Measurements from ENCODE around the gene PTGDS. TPM values are rescaled to one million over a fixed set of nuclear protein-coding genes. Genes with fewer than 3 reads are reported as not detected.

PTGDS gene
- total RNA-seq, 1 donor from 2014 or later = 111 TPM

DNA sequence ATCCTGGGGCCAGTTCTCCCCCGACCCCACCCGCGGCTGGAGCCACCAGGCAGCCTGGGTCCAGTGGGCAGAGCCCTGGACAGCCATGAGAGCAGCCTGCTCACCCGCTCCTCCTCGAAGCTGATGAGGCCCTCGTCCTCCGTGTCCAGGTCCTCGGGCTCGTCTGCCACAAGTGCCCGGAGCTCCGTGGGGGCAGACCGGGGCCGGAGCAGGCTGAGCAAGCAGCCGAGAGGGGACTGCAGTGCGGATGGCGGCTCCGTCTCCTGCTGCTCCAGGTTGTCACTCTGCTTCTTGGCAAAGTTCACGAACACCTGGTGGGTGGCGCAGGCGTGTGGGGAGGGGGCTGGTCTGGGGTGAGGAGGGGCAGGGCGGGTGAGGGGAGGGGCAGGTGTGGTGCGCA, 31.0 kb downstream of the PTGDS start:
- DNase-seq (ENCODE audit: low spot score) = no peak

DNA sequence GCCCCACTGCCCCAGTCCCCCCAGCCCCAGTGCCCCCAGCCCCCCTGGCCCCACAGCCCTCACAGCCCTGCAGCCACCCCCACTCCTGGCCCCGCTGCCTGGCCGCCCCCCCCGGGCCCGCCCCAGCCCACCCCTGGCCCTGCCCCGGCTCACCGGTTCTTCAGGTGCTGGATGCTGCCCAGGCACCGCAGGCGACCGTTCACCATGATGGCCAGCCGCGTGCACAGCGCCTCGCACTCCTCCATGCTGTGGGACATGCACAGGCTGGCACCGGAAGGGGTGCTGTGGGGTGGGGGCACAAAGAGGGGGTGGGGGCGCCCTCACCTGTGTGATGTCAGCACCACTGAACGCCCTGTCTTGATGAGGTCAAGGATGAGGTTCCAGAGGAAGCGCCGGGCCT, 31.9 kb downstream of the PTGDS start:
- DNase-seq (ENCODE audit: low spot score) = no peak

DNA sequence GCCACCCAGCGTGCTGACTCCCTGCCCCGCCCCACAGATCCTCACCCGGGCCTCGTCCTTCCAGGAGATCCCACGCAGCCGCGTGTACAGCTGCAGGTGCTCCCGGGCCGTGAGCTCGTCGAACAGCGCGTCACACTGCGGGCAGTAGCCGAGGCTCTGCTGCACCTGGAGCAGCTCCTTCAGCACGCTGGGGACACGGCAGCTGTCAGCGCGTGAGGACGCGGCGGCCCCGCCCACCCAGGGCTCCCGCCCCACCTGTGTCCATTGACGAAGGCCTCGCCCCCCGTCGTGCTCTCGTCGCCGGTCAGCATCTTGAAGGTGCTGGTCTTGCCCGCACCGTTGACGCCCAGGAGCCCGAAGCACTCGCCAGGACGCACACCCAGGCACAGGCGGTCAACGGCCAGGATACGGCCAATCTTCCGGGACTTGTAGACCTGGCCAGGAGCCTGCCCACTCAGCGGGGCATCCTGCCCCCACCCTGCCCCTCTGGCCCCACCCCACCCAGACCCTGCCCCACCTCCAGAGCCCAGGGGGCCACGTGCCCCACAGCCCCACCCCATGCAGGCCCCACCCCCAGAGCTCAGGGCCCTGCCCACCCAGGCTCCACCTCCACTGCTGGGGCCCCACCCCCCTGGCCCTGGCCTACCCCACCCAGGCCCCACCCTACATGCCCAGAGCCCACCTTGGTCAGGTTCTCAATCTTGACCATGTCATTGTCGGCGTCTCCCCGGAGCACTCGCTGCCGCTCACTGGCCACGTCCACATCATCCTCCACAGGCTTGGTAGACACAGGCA, 32.8 kb downstream of the PTGDS start:
- DNase-seq (ENCODE audit: low spot score) = no peak

DNA sequence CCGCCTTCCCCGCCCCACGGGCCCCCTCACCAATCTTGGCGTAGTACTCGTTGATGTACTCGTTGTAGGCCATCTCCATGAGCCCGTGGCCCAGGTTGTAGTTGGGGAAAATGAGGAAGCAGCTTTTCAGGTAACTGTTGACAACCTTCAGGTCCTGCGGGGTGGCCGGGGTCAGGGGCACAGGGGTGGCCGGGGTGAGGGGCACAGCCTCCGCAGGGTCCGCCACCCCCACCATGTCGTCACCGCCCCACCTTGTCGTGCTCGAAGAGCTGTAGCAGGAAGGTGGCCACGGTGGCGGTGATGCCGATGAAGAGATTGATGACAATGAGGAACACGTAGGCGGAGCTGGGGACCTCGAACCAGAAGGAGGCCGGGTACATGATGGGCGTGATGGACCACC, 33.9 kb downstream of the PTGDS start:
- no peak for DNase-seq (ENCODE audit: low spot score)

DNA sequence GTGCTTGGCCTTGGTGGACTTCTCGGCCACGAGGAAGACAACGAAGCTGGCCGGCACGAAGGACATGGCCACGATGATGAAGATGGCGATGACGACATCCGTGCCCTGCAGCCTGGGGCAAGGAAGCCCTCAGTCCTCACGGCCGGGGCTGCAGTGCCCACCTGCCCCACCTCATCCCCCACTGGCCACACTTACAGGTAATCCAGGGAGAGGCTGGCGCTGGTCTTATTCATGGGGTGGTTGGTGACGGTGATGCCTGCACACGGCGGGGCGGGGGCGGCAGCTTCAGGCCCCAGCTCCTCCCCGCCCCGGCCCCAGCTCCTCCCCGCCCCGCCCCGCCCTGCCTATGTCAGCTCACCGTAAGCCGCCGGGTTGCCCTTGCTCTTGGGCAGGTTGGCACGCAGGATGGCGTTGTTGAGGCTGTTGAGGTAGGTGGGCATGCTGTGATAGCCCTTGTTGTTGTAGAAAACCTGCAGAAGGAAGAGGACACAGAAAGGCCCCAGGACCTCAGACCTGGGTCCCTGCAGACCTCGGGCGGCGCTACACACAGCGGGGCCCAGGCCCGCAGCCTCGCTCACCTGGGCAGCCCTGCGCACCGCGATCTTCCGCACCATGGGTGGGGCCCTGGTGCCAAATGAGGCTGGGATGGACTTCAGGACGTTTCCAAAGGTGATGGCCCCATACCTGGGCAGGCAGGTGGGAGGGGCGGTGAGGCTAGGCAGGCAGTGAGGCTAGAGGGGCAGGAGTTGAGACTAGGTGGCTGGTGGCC, 34.8 kb downstream of the PTGDS start:
- DNase-seq (ENCODE audit: low spot score) = no peak

- DNase-seq (ENCODE audit: low spot score) = no peak
Measured at GRCh38 chr9:137012694-137013570, 35.6 kb downstream of the PTGDS start.

- no peak for DNase-seq (ENCODE audit: low spot score)
Measured at GRCh38 chr9:137013571-137013940, 36.3 kb downstream of the PTGDS start.

DNA sequence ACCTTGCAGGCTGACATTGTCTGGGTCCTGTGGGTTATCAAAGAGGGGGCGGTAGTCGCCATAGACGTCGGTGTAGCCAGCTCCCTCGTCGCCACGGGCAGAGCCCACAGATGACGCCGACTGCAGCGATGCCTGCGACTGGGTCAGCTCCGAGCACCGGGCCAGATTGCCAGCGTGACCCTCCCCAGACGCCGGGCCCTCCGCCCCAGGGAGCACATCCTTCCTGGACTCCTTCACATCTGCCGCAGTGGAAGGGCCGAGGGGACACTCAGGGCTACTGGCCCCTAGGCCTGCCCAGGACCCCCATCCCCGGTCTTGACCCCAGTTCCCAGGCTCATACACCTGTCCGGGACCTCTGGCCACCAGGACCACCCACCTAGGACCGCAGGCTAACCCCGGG, 36.9 kb downstream of the PTGDS start:
- DNase-seq (ENCODE audit: low spot score) = no peak

GRCh38 chr9:137014776-137015539, 37.7 kb downstream of the PTGDS start:
- no peak for DNase-seq (ENCODE audit: low spot score)

DNA sequence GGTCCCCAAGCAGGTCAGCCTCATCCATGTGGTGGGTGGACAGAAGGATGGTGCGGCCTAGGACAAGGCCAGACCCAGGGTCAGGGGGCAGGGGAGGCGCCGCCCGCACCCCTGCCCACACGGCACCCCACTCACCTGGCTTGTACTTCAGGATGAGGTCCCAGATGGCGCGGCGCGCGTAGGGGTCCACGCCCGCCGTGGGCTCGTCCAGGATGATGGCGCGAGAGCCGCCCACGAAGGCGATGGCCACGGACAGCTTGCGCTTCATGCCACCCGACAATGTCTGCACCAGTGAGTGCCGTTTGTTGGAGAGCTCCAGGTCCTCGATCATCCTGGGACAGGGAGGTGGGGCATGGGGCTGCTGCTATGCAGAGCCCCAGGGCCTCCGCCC, 38.2 kb downstream of the PTGDS start:
- no peak for DNase-seq (ENCODE audit: low spot score)

- DNase-seq (ENCODE audit: low spot score) = no peak
Measured at GRCh38 chr9:137015976-137016375, 38.7 kb downstream of the PTGDS start.

- DNase-seq (ENCODE audit: low spot score) = no peak
Measured at GRCh38 chr9:137016436-137016835, 39.1 kb downstream of the PTGDS start.

DNA sequence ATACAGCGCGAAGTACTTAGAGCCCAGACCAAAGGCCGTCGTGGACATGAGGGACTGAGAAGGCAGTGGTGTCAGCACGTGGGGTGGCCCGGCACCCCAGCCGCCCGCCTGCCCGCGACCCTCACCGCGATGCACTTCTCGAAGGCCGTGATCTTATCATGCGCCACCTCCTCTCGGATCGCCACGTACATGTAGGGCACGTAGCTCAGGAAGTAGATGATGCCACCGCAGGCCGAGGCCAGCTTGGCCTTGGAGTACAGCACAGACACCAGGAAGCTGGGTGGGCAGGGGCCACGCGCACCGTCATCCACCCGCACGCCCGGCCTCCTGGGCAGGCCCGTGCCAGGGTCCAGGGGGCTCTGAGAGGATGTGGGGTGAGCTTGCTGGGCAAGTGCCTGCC, 39.8 kb downstream of the PTGDS start:
- no peak for DNase-seq (ENCODE audit: low spot score)

GRCh38 chr9:137017791-137018497, 40.6 kb downstream of the PTGDS start:
- DNase-seq (ENCODE audit: low spot score) = no peak

DNA sequence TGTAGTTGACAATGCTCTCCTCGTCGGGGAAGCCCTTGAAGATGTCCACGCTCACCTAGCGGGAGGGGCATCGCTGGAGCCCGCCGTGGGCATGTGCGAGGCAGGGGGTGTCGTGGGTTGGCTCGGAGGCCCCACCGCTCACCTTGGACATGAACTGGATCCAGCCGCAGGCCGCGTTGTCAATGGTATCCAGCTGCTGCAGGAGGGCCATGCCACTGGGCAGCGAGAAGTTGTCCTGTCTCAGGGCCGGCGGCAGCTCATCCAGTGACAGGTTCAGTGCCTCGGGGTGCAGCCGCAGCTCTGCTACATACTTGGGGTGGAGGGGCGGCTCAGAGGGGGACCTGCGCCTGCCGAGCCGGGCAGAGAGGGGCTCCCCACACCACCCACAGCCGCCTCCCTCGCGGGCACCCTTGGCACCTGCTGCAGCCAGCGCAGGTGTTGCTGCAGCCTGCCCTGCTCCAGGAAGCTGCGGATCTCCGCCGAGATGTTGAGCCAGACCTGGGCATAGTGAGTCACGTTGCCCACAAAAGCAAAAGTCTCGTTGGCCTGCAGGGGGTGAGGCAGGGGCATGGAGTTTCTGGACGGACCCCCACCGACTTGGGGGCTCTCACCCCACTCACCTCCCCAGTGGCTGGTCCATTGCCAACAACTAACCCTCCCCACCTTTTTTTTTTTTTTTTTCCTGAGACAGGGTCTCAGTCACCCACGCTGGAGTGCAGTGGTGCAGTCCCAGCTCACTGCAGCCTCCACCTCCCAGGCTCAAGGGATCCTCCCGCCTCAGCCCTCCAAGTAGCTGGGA, 41.7 kb downstream of the PTGDS start:
- DNase-seq (ENCODE audit: low spot score) = no peak

DNA sequence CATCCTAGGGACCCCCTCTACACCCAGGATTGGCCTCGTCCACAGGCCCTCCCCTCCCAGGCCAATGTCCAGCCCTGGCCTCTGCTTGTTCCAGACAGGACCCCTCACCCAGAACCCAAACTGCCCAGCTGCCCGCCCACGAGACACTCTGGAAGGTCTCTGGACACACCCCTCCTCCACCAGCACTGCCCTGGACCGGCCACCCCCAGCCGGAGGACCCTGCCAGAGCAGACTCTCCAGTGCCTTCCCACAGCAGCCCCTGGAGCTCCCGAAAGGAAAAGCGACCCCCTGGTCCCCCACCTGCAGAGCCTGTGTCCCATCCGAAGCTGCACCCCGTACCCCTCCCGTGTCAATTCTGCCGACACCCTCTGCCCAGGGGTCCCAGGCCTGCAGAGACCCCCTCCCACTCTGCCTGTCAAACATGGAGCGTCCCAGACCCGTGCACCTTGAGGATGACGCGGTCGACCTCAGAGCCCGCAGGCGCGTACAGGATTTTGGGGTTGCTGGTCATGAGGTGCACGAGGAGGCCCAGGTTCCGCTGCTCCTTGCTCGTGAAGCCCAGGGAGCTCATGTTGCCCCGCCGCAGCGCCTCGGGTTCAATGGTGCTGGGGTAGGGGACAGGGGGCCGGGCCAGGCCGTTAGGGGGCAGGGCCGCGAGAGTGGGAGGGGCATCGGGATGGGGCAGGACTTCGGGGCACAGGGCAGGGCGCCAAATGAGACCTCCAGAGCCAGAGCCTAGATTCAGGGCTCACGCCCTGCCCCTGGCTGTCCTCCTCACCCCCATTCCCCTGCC, 42.8 kb downstream of the PTGDS start:
- no peak for DNase-seq (ENCODE audit: low spot score)

DNA sequence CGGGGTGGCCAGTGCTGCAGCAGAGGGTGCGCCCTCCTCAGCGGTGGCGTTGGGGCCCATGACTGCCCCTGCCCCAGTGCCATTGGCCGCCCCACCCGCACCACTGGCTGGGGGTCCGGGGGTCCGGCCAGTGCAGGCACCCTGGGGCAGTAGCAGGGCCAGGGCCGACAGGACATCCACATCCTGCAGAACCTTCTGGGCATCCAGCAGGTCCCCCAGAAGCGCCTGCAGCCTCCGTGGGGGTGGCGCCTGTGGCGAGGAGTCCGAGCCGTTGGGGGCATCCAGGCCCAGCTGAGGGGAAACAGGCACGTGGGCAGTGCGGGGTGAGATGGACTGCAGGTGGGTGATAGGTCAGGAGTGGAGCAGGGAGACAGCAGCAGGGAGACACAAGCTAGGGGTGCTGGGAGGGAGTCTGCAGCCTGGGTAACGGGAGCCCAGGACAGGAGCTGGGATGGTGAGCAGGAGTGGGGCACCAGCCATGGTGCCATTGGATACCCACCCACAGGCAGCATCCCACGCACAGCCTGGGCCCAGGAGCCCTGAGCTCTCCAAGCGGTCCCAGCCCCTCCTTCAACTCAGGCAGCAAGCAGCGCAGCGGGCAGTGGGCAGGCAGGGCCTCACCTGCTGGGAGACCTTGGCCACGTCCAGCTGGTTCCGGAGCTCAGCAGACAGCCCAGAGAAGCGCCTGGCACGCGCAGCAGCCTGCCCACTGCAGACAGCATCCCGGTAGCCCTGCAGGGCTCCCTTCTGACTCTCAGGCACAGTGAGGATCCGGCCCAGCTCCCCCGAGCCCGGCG, 43.7 kb downstream of the PTGDS start:
- no peak for DNase-seq (ENCODE audit: low spot score)

DNA sequence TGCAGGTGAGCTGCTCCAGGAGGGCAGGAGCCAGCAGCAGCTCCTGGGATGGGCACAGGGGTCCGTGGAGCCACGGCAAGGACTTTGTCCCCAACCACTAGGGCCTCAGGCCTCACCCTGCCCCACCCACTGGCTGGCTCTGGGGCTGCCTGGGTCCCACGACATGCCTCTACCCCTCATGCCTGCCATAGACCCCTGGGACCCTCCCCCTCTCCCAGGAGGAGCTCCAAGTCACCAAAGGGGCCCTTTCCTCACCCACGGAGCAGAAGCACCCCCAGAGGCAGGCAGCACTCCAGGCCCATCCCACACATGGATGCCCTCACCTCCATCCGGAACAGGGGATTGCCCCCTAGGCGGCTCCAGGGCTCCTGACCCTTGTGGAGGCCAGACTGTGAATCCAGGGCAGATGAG, 44.3 kb downstream of the PTGDS start:
- no peak for DNase-seq (ENCODE audit: low spot score)

All from ureter (tissue), 1 donor.